Adrenal gland (tissue), 5 donors: ENCODE results near the gene ALDH1L1.

Source experiments
- CTCF ChIP-seq, 6 experiments: fragments of 450-650 bp in 4 of 6; fragments of 200-600 bp in 2 of 6; sonication (generic) in 1 of 6; IDR thresholded peaks; 1 replicate in 5 of 6; 2 replicates in 1 of 6; pipeline versions ENCODE4 v1.5.1 to v1.8.0; 2016 to 2021; ENCODE audit warnings: antibody characterized with exemption in 6 of 6, mild to moderate bottlenecking in 2 of 6, moderate library complexity in 1 of 6
- POLR2A ChIP-seq, 2 donors: fragments of 450-650 bp; IDR thresholded peaks; one replicate each; pipeline ENCODE4 v1.6.1; 2017; ENCODE audit warnings: antibody characterized with exemption in 2 of 2, mild to moderate bottlenecking in 2 of 2, moderate library complexity in 1 of 2
- donor health status: DM: no; HTN: no; CAD: no.

- no peak for TF ChIP-seq CTCF (IDR thresholded peaks at IDR 0.05)
- no peak for TF ChIP-seq POLR2A (IDR thresholded peaks at IDR 0.05)
Observed at GRCh38 chr3:126155819-126156218, 24.6 kb downstream of the ALDH1L1 start.
